Naive thymus-derived CD8-positive, alpha-beta T cell (primary cell): Measurements from ENCODE around the gene ITGAV. TPM values are rescaled to one million over a fixed set of nuclear protein-coding genes. Genes with fewer than 3 reads are reported as not detected.
A peak's percentile ranks its signal among the peaks of the same experiment; 100 is the strongest.

Experiments used
- ATAC-seq, 2 donors: fragments of 150-1000 bp; cut with Tn5 transposase in 1 of 2; sonication (Bioruptor Pico), chemical (Tn5 transposase) in 1 of 2; 1 replicate in 1 of 2; 2 replicates in 1 of 2; pipeline ENCODE4 v1.10.0; 2021; ENCODE audit warnings: mild to moderate bottlenecking in 2 of 2, moderate library complexity in 2 of 2
- POLR2A ChIA-PET: fragments of 350-600 bp; sonication (Branson Sonifier 250); formaldehyde crosslinking; loops from one replicate; lab custom pipeline; 2021; ENCODE audit warnings: antibody characterized with exemption; lab: Charles Lee
- DNase-seq, 10 donors: peaks; one replicate each; pipeline versions ENCODE4 v3.0.0 to v3.0.0-alpha.2; 2020 to 2022
- H3K27ac Mint-ChIP-seq, 10 donors: one replicate each; pipeline ENCODE4 v1.8.0; 2020 to 2022; ENCODE audit warnings: mild to moderate bottlenecking in 10 of 10, mixed read lengths in 10 of 10, moderate library complexity in 4 of 10, inconsistent platforms in 1 of 10
- H3K27me3 Mint-ChIP-seq, 5 donors: one replicate each; pipeline ENCODE4 v1.8.0; 2021 to 2022; ENCODE audit warnings: mixed read lengths in 5 of 5
- H3K36me3 Mint-ChIP-seq, 3 donors: one replicate each; pipeline ENCODE4 v1.8.0; 2020 to 2022; ENCODE audit warnings: mixed read lengths in 3 of 3, mild to moderate bottlenecking in 2 of 3, inconsistent platforms in 1 of 3
- H3K4me1 Mint-ChIP-seq, 4 donors: one replicate each; pipeline ENCODE4 v1.8.0; 2021 to 2022; ENCODE audit warnings: mixed read lengths in 4 of 4
- H3K4me3 Mint-ChIP-seq, 10 donors: one replicate each; pipeline ENCODE4 v1.8.0; 2020 to 2022; ENCODE audit warnings: mild to moderate bottlenecking in 10 of 10, mixed read lengths in 10 of 10, moderate library complexity in 6 of 10, inconsistent platforms in 1 of 10
- H3K9me3 Mint-ChIP-seq, 9 donors: one replicate each; pipeline ENCODE4 v1.8.0; 2020 to 2022; ENCODE audit warnings: mixed read lengths in 9 of 9, mild to moderate bottlenecking in 3 of 9, inconsistent platforms in 1 of 9, moderate library complexity in 1 of 9
- polyA plus RNA-seq, 3 donors: library from polyadenylated mRNA; unstranded; fragments of 300-500 nt; fragmentation: Illumina TruSeq; gene quantifications; one replicate each; pipeline ENCODE4 v1.2.3, GENCODE V29; 2021
- total RNA-seq, 8 experiments: library from RNA in 2 of 8; stranded (reverse) in 2 of 8; gene quantifications; one replicate each; pipeline ENCODE4 v1.2.3 and lab custom pipeline; 2021 to 2026

The ITGAV gene
- total and polyA plus RNA-seq, 5 experiments from 2014 or later = 0.25 to 8.1 (median 0.66) TPM

- Mint-ChIP-seq H3K4me3 (no peak overlapping the region), H3K9me3 (no peaks in the 10 kb centered on the region), H3K4me1 (peaks cover 0 to 2% (median 0%) of the 10 kb centered on the region in 4 donors), H3K27ac (no peak overlapping the region), H3K27me3 (no peaks in the 10 kb centered on the region), H3K36me3 (peaks cover 0 to 37% (median 23%) of the 10 kb centered on the region in 3 donors)
- POLR2A ChIA-PET = no interaction called here
- no peak for ATAC-seq
- no peak for DNase-seq
Observed at GRCh38 chr2:186659383-186659782, 69.5 kb downstream of the ITGAV start.

GRCh38 chr2:186664385-186665043, 74.7 kb downstream of the ITGAV start:
- Mint-ChIP-seq H3K4me1 (peaks cover 0 to 2% (median 0%) of the 10 kb centered on the region in 4 donors), H3K9me3 (no peaks in the 10 kb centered on the region), H3K27ac (no peak overlapping the region), H3K4me3 (no peak overlapping the region), H3K36me3 (peaks cover 4 to 55% (median 47%) of the 10 kb centered on the region in 3 donors), H3K27me3 (no peaks in the 10 kb centered on the region)
- DNase-seq = no peak
- ATAC-seq = no peak
- POLR2A ChIA-PET = no interaction called here

- H3K4me3 Mint-ChIP-seq = no peak overlapping the region
- peaks cover 37 to 86% (median 80%) of the 10 kb centered on the region in 3 donors for H3K36me3 Mint-ChIP-seq
- H3K27me3 Mint-ChIP-seq = no peaks in the 10 kb centered on the region
- peaks cover 0 to 14% (median 9%) of the 10 kb centered on the region in 9 donors for H3K9me3 Mint-ChIP-seq
- POLR2A ChIA-PET = no interaction called here
- no peak overlapping the region for H3K27ac Mint-ChIP-seq
- no peaks in the 10 kb centered on the region for H3K4me1 Mint-ChIP-seq
- ATAC-seq (no peak), DNase-seq (no peak)
Observed at GRCh38 chr2:186669146-186669545, 79.3 kb downstream of the ITGAV start.

- peaks cover 37 to 87% (median 78%) of the 10 kb centered on the region in 3 donors for H3K36me3 Mint-ChIP-seq
- no peak overlapping the region for H3K27ac Mint-ChIP-seq
- no peak overlapping the region for H3K4me3 Mint-ChIP-seq
- no peaks in the 10 kb centered on the region for H3K4me1 Mint-ChIP-seq
- DNase-seq (no peak), ATAC-seq (no peak)
- peaks cover 0 to 14% (median 9%) of the 10 kb centered on the region in 9 donors for H3K9me3 Mint-ChIP-seq
- H3K27me3 Mint-ChIP-seq = no peaks in the 10 kb centered on the region
- POLR2A ChIA-PET = no interaction called here
Observed at GRCh38 chr2:186670831-186671230, 81.0 kb downstream of the ITGAV start.

GRCh38 chr2:186675380-186675779, 85.5 kb downstream of the ITGAV start:
- Mint-ChIP-seq H3K36me3 (peaks cover 28 to 68% (median 64%) of the 10 kb centered on the region in 3 donors), H3K9me3 (peaks cover 0 to 14% (median 9%) of the 10 kb centered on the region in 9 donors)
- POLR2A ChIA-PET = no interaction called here

GRCh38 chr2:186683341-186683740, 93.5 kb downstream of the ITGAV start:
- H3K36me3 Mint-ChIP-seq = peaks cover 7 to 17% (median 16%) of the 10 kb centered on the region in 3 donors
- DNase-seq = no peak
- POLR2A ChIA-PET = no interaction called here
- H3K4me1 Mint-ChIP-seq = no peaks in the 10 kb centered on the region
- peaks cover 0 to 9% (median 0%) of the 10 kb centered on the region in 5 donors for H3K27me3 Mint-ChIP-seq
- H3K27ac Mint-ChIP-seq = no peak overlapping the region
- no peak overlapping the region for H3K4me3 Mint-ChIP-seq
- H3K9me3 Mint-ChIP-seq = peaks cover 5 to 28% (median 16%) of the 10 kb centered on the region in 9 donors
- ATAC-seq = no peak

More at GRCh38 chr2:186675380-186675779, 85.5 kb downstream of the ITGAV start:
- no peak overlapping the region for H3K27ac Mint-ChIP-seq
- H3K27me3 Mint-ChIP-seq = no peaks in the 10 kb centered on the region
- H3K4me1 Mint-ChIP-seq = no peaks in the 10 kb centered on the region
- no peak overlapping the region for H3K4me3 Mint-ChIP-seq
- ATAC-seq = no peak
- DNase-seq = no peak

GRCh38 chr2:186687807-186688211, 98.0 kb downstream of the ITGAV start:
- POLR2A ChIA-PET = no interaction called here
- H3K27ac Mint-ChIP-seq = no peak overlapping the region
- peaks cover 5 to 32% (median 16%) of the 10 kb centered on the region in 9 donors for H3K9me3 Mint-ChIP-seq
- H3K4me3 Mint-ChIP-seq = no peak overlapping the region
- no peaks in the 10 kb centered on the region for H3K4me1 Mint-ChIP-seq
- peaks cover 0 to 31% (median 9%) of the 10 kb centered on the region in 3 donors for H3K36me3 Mint-ChIP-seq
- H3K27me3 Mint-ChIP-seq = peaks cover 8 to 26% (median 13%) of the 10 kb centered on the region in 5 donors
- DNase-seq = no peak
- ATAC-seq = no peak

GRCh38 chr2:186688813-186689212, 99.0 kb downstream of the ITGAV start:
- Mint-ChIP-seq H3K27me3 (peaks cover 13 to 34% (median 18%) of the 10 kb centered on the region in 5 donors), H3K27ac (no peak overlapping the region), H3K36me3 (peaks cover 0 to 34% (median 9%) of the 10 kb centered on the region in 3 donors), H3K4me3 (no peak overlapping the region), H3K4me1 (no peaks in the 10 kb centered on the region), H3K9me3 (peaks cover 5 to 30% (median 16%) of the 10 kb centered on the region in 9 donors)
- ATAC-seq (no peak), DNase-seq (no peak)
- POLR2A ChIA-PET = no interaction called here

GRCh38 chr2:186690786-186691185, 100.9 kb downstream of the ITGAV start:
- POLR2A ChIA-PET = no interaction called here
- Mint-ChIP-seq H3K36me3 (peaks cover 0 to 32% (median 8%) of the 10 kb centered on the region in 3 donors), H3K9me3 (peaks cover 5 to 27% (median 15%) of the 10 kb centered on the region in 9 donors), H3K4me1 (peaks cover 2 to 16% (median 7%) of the 10 kb centered on the region in 4 donors), H3K27ac (no peak overlapping the region), H3K4me3 (no peak overlapping the region), H3K27me3 (peaks cover 23 to 53% (median 30%) of the 10 kb centered on the region in 5 donors)
- ATAC-seq = no peak
- no peak for DNase-seq

- H3K27me3 Mint-ChIP-seq = peaks cover 24 to 57% (median 30%) of the 10 kb centered on the region in 5 donors
- H3K4me1 Mint-ChIP-seq = peaks cover 2 to 16% (median 7%) of the 10 kb centered on the region in 4 donors
- DNase-seq = no peak
- no peak overlapping the region for H3K27ac Mint-ChIP-seq
- ATAC-seq = no peak
- peaks cover 0 to 30% (median 6%) of the 10 kb centered on the region in 3 donors for H3K36me3 Mint-ChIP-seq
- H3K9me3 Mint-ChIP-seq = peaks cover 5 to 26% (median 14%) of the 10 kb centered on the region in 9 donors
- H3K4me3 Mint-ChIP-seq = no peak overlapping the region
- POLR2A ChIA-PET = no interaction called here
Observed at GRCh38 chr2:186691231-186691630, 101.4 kb downstream of the ITGAV start.

GRCh38 chr2:186691900-186692299, 102.0 kb downstream of the ITGAV start:
- Mint-ChIP-seq H3K4me3 (no peak overlapping the region), H3K27ac (no peak overlapping the region), H3K36me3 (peaks cover 0 to 30% (median 6%) of the 10 kb centered on the region in 3 donors), H3K4me1 (peaks cover 2 to 16% (median 7%) of the 10 kb centered on the region in 4 donors), H3K9me3 (peaks cover 5 to 23% (median 14%) of the 10 kb centered on the region in 9 donors), H3K27me3 (peaks cover 30 to 64% (median 35%) of the 10 kb centered on the region in 5 donors)
- POLR2A ChIA-PET = no interaction called here
- DNase-seq (no peak), ATAC-seq (no peak)

- Mint-ChIP-seq H3K9me3 (peaks cover 0 to 7% (median 2%) of the 10 kb centered on the region in 9 donors), H3K27me3 (peaks cover 30 to 68% (median 36%) of the 10 kb centered on the region in 5 donors), H3K36me3 (peaks cover 0 to 17% (median 2%) of the 10 kb centered on the region in 3 donors), H3K4me3 (peak overlapping the region in 8 of 10 donors; percentile 1 to 79 (median 28)), H3K4me1 (peaks cover 2 to 16% (median 7%) of the 10 kb centered on the region in 4 donors), H3K27ac (no peak overlapping the region)
- DNase-seq (no peak), ATAC-seq (no peak)
- POLR2A ChIA-PET = no interaction called here
Observed at GRCh38 chr2:186693446-186693832, 103.6 kb downstream of the ITGAV start.

GRCh38 chr2:186695081-186695756, 105.4 kb downstream of the ITGAV start:
- peaks cover 2 to 16% (median 7%) of the 10 kb centered on the region in 4 donors for H3K4me1 Mint-ChIP-seq
- H3K9me3 Mint-ChIP-seq = no peaks in the 10 kb centered on the region
- H3K27ac Mint-ChIP-seq = no peak overlapping the region
- POLR2A ChIA-PET = no interaction called here
- peak overlapping the region in 9 of 10 donors; percentile 16 to 88 (median 37) for H3K4me3 Mint-ChIP-seq
- DNase-seq = no peak
- peak in 1 of 2 donors; percentile 22 for ATAC-seq
- peaks cover 0 to 3% (median 0%) of the 10 kb centered on the region in 3 donors for H3K36me3 Mint-ChIP-seq
- peaks cover 41 to 75% (median 46%) of the 10 kb centered on the region in 5 donors for H3K27me3 Mint-ChIP-seq
